Measurements from ENCODE around the gene BORCS6.

- TF ChIP-seq POLR2AphosphoS5 (IDR thresholded peaks at IDR 0.05; ENCODE audit: low read depth, low read length) = no peak
- no peak for TF ChIP-seq TAF1 (IDR thresholded peaks at IDR 0.05; ENCODE audit: borderline replicate concordance, insufficient read depth, low read length)
Observed at GRCh38 chr17:8141741-8142140, 48.2 kb downstream of the BORCS6 start.

All from PFSK-1 (cell line).